Neural cell (in vitro differentiated cells): ENCODE measurements around the gene METAP1. TPM values are rescaled to one million over a fixed set of nuclear protein-coding genes. Genes with fewer than 3 reads are reported as not detected.

ENCODE experiments used
- H2AFZ ChIP-seq: fragments of 200-600, 300-800 bp; sonication (generic), shearing (Covaris generic); 2 replicates; pipeline ENCODE4 v1.6.0; 2014; ENCODE audit warnings: low read depth, mild to moderate bottlenecking, antibody characterized with exemption, low read length, moderate library complexity
- H3F3A ChIP-seq: fragments of 200-600 bp; shearing (Covaris generic); 2 replicates; pipeline ENCODE4 v1.6.1; 2016; ENCODE audit warnings: mild to moderate bottlenecking, moderate library complexity, mixed read lengths, antibody characterized with exemption, low read length; ENCODE audit not compliant: insufficient read depth, poor library complexity, severe bottlenecking
- H3K27ac ChIP-seq: fragments of 200-600, 300-800 bp; sonication (generic), shearing (Covaris generic); 2 replicates; pipeline ENCODE4 v1.5.1; 2014; ENCODE audit warnings: mild to moderate bottlenecking, low read length, moderate library complexity
- H3K27me3 ChIP-seq: fragments of 300-800, 200-600 bp; sonication (generic), shearing (Covaris generic); 2 replicates; pipeline ENCODE4 v1.6.0; 2014; ENCODE audit warnings: mild to moderate bottlenecking, low read depth, low read length, moderate library complexity; ENCODE audit not compliant: insufficient read depth
- H3K36me3 ChIP-seq: fragments of 300-800, 200-600 bp; sonication (generic), shearing (Covaris generic); 2 replicates; pipeline ENCODE4 v1.5.1; 2014; ENCODE audit warnings: mild to moderate bottlenecking, antibody characterized with exemption, low read length, moderate library complexity; ENCODE audit not compliant: insufficient read depth
- H3K4me2 ChIP-seq: fragments of 300-800, 200-600 bp; sonication (generic), shearing (Covaris generic); 2 replicates; pipeline ENCODE4 v1.6.0; 2014; ENCODE audit warnings: mild to moderate bottlenecking, low read length
- H3K4me3 ChIP-seq: fragments of 300-800, 200-600 bp; sonication (generic), shearing (Covaris generic); 2 replicates; pipeline ENCODE4 v1.5.1; 2014; ENCODE audit warnings: mild to moderate bottlenecking, low read length, moderate library complexity
- H3K79me2 ChIP-seq: fragments of 200-600 bp; shearing (Covaris generic); replicated peaks from 2 replicates; pipeline ENCODE4 v1.6.0; 2014; ENCODE audit warnings: mild to moderate bottlenecking, low read length, moderate library complexity; ENCODE audit not compliant: insufficient read depth
- H3K9ac ChIP-seq: fragments of 300-800, 200-600 bp; sonication (generic), shearing (Covaris generic); 2 replicates; pipeline ENCODE4 v1.6.1; 2016; ENCODE audit warnings: mild to moderate bottlenecking, low read length, mixed read lengths
- H3K9me2 ChIP-seq: fragments of 200-600 bp; shearing (Covaris generic); 2 replicates; pipeline ENCODE4 v1.6.1; 2016; ENCODE audit warnings: mild to moderate bottlenecking, low read length, mixed read lengths; ENCODE audit not compliant: insufficient read depth
- H3K9me3 ChIP-seq: fragments of 200-600, 300-800 bp; sonication (generic), shearing (Covaris generic); 2 replicates; pipeline ENCODE4 v1.6.1; 2016; ENCODE audit warnings: mild to moderate bottlenecking, mixed run types, low read length, moderate library complexity, mixed read lengths
- H4K20me1 ChIP-seq: fragments of 200-600 bp; shearing (Covaris generic); 2 replicates; pipeline ENCODE4 v1.6.1; 2016; ENCODE audit warnings: mild to moderate bottlenecking, mixed run types; ENCODE audit not compliant: insufficient read depth
- CTCF ChIP-seq: fragments of 450-650 bp; IDR thresholded peaks from 2 replicates; pipeline ENCODE4 v1.5.1; 2014; ENCODE audit warnings: antibody characterized with exemption, mild to moderate bottlenecking, moderate library complexity; ENCODE audit not compliant: poor library complexity, severe bottlenecking
- EP300 ChIP-seq: fragments of 450-650 bp; conservative IDR thresholded peaks from 2 replicates; pipeline ENCODE4 v1.6.1; 2014; ENCODE audit warnings: antibody characterized with exemption, mild to moderate bottlenecking, moderate library complexity; ENCODE audit not compliant: poor library complexity, severe bottlenecking
- EZH2 ChIP-seq: fragments of 200-600, 300-800 bp; shearing (Covaris generic), sonication (generic); IDR thresholded peaks from 2 replicates; pipeline ENCODE4 v1.6.1; 2014; ENCODE audit warnings: antibody characterized with exemption, low read length, borderline replicate concordance, mild to moderate bottlenecking; ENCODE audit not compliant: insufficient read depth, poor library complexity, severe bottlenecking
- MXI1 ChIP-seq: fragments of 450-650 bp; conservative IDR thresholded peaks from 2 replicates; pipeline ENCODE4 v1.6.1; 2014; ENCODE audit warnings: antibody characterized with exemption, mild to moderate bottlenecking; ENCODE audit not compliant: poor library complexity, severe bottlenecking
- POLR2AphosphoS5 ChIP-seq: IDR thresholded peaks from 2 replicates; pipeline ENCODE4 v1.6.1; 2012
- RAD21 ChIP-seq: fragments of 450-650 bp; conservative IDR thresholded peaks from 2 replicates; pipeline ENCODE4 v1.6.1; 2014; ENCODE audit warnings: antibody characterized with exemption, mild to moderate bottlenecking, moderate library complexity
- REST ChIP-seq: IDR thresholded peaks from 2 replicates; pipeline ENCODE4 v1.6.1; 2012; ENCODE audit warnings: borderline replicate concordance
- SMC3 ChIP-seq: fragments of 450-650 bp; conservative IDR thresholded peaks from 2 replicates; pipeline ENCODE4 v1.6.1; 2014; ENCODE audit warnings: antibody characterized with exemption, mild to moderate bottlenecking, moderate library complexity; ENCODE audit not compliant: poor library complexity
- TAF1 ChIP-seq: IDR thresholded peaks from 2 replicates; pipeline ENCODE4 v1.6.1; 2012; ENCODE audit warnings: low read depth
- polyA plus RNA-seq: library from polyadenylated mRNA; depleted of rRNA; stranded (reverse); fragments of >200 nt; gene quantifications from 2 replicates; pipeline ENCODE4 v1.2.3, GENCODE V29; 2014

Gene METAP1
- polyA plus RNA-seq, 1 donor from 2014 or later, result 24.5 TPM

- Histone ChIP-seq H3K27ac (no peak overlapping the region), H3K9ac (no peak overlapping the region), H3K9me2 (no peaks in the 10 kb centered on the region)
Observed at GRCh38 chr4:98959411-98959810, 36.1 kb upstream of the METAP1 start.

GRCh38 chr4:98961770-98962169 is 33.8 kb upstream of the METAP1 start:
- H3K79me2 ChIP-seq, result no peaks in the 10 kb centered on the region
- no peaks in the 10 kb centered on the region for H3K9me2 ChIP-seq
- H3K9me3 ChIP-seq, result no peaks in the 10 kb centered on the region
- no peak for TF ChIP-seq TAF1
- TF ChIP-seq POLR2AphosphoS5, result no peak
- H3F3A ChIP-seq, result no peaks in the 10 kb centered on the region
- H3K4me2 ChIP-seq, result no peak overlapping the region
- no peaks in the 10 kb centered on the region for H3K36me3 ChIP-seq
- no peak overlapping the region for H3K4me3 ChIP-seq
- no peaks in the 10 kb centered on the region for H4K20me1 ChIP-seq
- H3K27ac ChIP-seq, result no peak overlapping the region
- H3K27me3 ChIP-seq, result no peaks in the 10 kb centered on the region
- H2AFZ ChIP-seq, result no peak overlapping the region
- H3K9ac ChIP-seq, result no peak overlapping the region

More at GRCh38 chr4:98959411-98959810, 36.1 kb upstream of the METAP1 start:
- no peaks in the 10 kb centered on the region for H3F3A ChIP-seq
- H3K27me3 ChIP-seq, result no peaks in the 10 kb centered on the region
- no peaks in the 10 kb centered on the region for H3K36me3 ChIP-seq
- no peak overlapping the region for H3K4me2 ChIP-seq
- H3K9me3 ChIP-seq, result no peaks in the 10 kb centered on the region
- TF ChIP-seq RAD21 (no peak), EP300 (no peak), EZH2 (no peak), CTCF (no peak), MXI1 (no peak)
- H3K4me3 ChIP-seq, result no peak overlapping the region
- H4K20me1 ChIP-seq, result no peaks in the 10 kb centered on the region
- no peak overlapping the region for H2AFZ ChIP-seq
- no peaks in the 10 kb centered on the region for H3K79me2 ChIP-seq

DNA sequence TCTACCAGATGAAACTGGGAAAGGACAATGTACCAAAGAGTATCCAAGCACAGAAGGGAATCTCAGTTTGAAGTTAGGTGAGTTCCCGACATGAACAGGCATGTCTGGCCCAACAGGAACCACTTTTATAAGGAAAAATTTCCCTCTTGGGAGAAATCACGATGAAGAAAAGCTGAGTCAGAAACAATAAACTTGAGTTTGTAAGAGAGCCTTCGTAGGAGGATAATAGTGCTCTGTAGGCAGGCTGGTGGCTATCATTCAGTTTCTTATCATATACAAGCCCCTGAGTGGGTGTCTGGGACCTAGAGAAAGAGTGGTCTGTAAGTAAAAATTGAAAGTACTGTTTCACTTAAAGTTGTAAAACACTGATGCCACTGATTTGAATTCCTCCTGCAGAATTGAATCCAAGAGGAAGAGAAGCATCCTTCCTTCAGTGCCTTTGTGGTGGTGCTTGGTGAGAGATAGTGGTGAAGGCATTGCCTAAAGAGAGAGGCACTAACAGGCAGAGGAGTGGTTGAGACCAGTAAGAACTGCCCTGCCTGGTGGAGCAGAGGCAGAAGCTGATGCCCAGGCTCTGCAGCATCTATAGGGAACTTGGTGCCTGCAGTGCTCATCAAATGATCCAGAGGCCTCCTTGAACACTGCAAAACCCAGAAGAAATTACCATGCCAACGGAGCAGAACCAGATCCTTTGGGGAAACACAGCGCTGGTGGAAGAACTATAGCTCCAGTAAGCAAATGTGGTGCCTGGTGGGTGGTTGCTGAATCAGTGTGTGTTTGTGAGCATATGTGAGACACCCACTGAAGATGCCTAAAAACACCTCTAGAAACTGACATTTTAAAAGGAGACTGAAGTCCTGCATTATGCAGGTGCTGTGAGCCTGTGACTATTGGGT is 31.7 kb upstream of the METAP1 start:
- Histone ChIP-seq H3K36me3 (no peaks in the 10 kb centered on the region), H3K9me3 (no peaks in the 10 kb centered on the region), H3K79me2 (no peaks in the 10 kb centered on the region), H3K27me3 (no peaks in the 10 kb centered on the region), H3K9me2 (no peaks in the 10 kb centered on the region), H3K27ac (no peak overlapping the region), H3F3A (no peaks in the 10 kb centered on the region), H3K4me3 (no peak overlapping the region), H4K20me1 (no peaks in the 10 kb centered on the region), H3K9ac (no peak overlapping the region), H2AFZ (no peak overlapping the region), H3K4me2 (no peak overlapping the region)
- no peak for TF ChIP-seq CTCF
- TF ChIP-seq EZH2, result no peak
- no peak for TF ChIP-seq TAF1
- no peak for TF ChIP-seq MXI1
- TF ChIP-seq SMC3, result no peak
- no peak for TF ChIP-seq RAD21
- no peak for TF ChIP-seq POLR2AphosphoS5
- TF ChIP-seq REST, result no peak
